ENCODE data around the gene OTUD5.
"Not testable (repeated sequence)": the region's sequence is repeated elsewhere in the genome, so short reads cannot be mapped to it uniquely, and the experiment has no call there.

OTUD5 gene

GRCh38 chrX:48983896-48984295 is 26.5 kb upstream of the OTUD5 start:
- H3K4me1 ChIP-seq (ENCODE audit: control insufficient read depth, insufficient read depth, low read length), result no peaks in the 10 kb centered on the region
- CTCF ChIA-PET, result no interaction called here
- H3K36me3 ChIP-seq (ENCODE audit: control insufficient read depth in 2 of 2, insufficient read depth in 1 of 2, low read length in 2 of 2), result peaks cover 18 to 66% of the 10 kb centered on the region in 2 experiments
- no peaks in the 10 kb centered on the region for H3K9me3 ChIP-seq (ENCODE audit: control insufficient read depth, insufficient read depth, low read depth, low read length)
- H3K27ac ChIP-seq (ENCODE audit: extremely low read depth, low read depth, low read length), result no peak overlapping the region
- no peak overlapping the region for H3K4me3 ChIP-seq (ENCODE audit: low read depth, low read length)
- POLR2A ChIA-PET, result no interaction called here
- TF ChIP-seq ZNF449 (tag by site-specific recombination; IDR thresholded peaks at IDR 0.05) (no peak), BCL6B (tag by site-specific recombination; IDR thresholded peaks at IDR 0.05) (no peak)

- Histone ChIP-seq H3K27ac (ENCODE audit: extremely low read depth, low read depth, low read length) (no peak overlapping the region), H3K36me3 (ENCODE audit: control insufficient read depth in 2 of 2, insufficient read depth in 1 of 2, low read length in 2 of 2) (peaks cover 25 to 62% of the 10 kb centered on the region in 2 experiments), H3K9me3 (ENCODE audit: control insufficient read depth, insufficient read depth, low read depth, low read length) (no peaks in the 10 kb centered on the region), H3K4me1 (ENCODE audit: control insufficient read depth, insufficient read depth, low read length) (no peaks in the 10 kb centered on the region), H3K4me3 (ENCODE audit: low read depth, low read length) (no peak overlapping the region)
- ChIA-PET CTCF (interaction anchor here (0.6 kb wide), 1 partner anchor 114 kb away, joined by 4 read pairs; no protein-coding TSS in a partner anchor), POLR2A (no interaction called here)
- TF ChIP-seq ZNF670 (tag by site-specific recombination; IDR thresholded peaks at IDR 0.05; ENCODE audit: low read depth), result no peak
- TF ChIP-seq ZNF776 (tag by site-specific recombination; IDR thresholded peaks at IDR 0.05; ENCODE audit: borderline replicate concordance), result no peak
- no peak for TF ChIP-seq GLIS2 (tag by site-specific recombination; IDR thresholded peaks at IDR 0.05)
- TF ChIP-seq ZNF433 (tag by site-specific recombination; IDR thresholded peaks at IDR 0.05; ENCODE audit: low read depth), result no peak
- TF ChIP-seq ZNF549 (tag by site-specific recombination; IDR thresholded peaks at IDR 0.05), result no peak
- TF ChIP-seq ZNF692 (tag by site-specific recombination; IDR thresholded peaks at IDR 0.05), result no peak
- TF ChIP-seq ATF2 (tag by site-specific recombination; IDR thresholded peaks at IDR 0.05; ENCODE audit: low read depth), result no peak
Measured at GRCh38 chrX:48983081-48983480, 25.7 kb upstream of the OTUD5 start.

- Histone ChIP-seq H3K4me1 (ENCODE audit: control insufficient read depth, insufficient read depth, low read length) (no peaks in the 10 kb centered on the region), H3K9me3 (ENCODE audit: control insufficient read depth, insufficient read depth, low read depth, low read length) (no peaks in the 10 kb centered on the region), H3K27ac (ENCODE audit: extremely low read depth, low read depth, low read length) (no peak overlapping the region), H3K4me3 (ENCODE audit: low read depth, low read length) (no peak overlapping the region), H3K36me3 (ENCODE audit: control insufficient read depth in 2 of 2, insufficient read depth in 1 of 2, low read length in 2 of 2) (peaks cover 31 to 67% of the 10 kb centered on the region in 2 experiments)
- ChIA-PET POLR2A (no interaction called here), CTCF (no interaction called here)
- TF ChIP-seq ZBTB17 (tag by site-specific recombination; IDR thresholded peaks at IDR 0.05) (0 out of 2 replicates have a peak, but pooled peaks have one; percentile 32), ZNF529 (tag by site-specific recombination; IDR thresholded peaks at IDR 0.05; ENCODE audit: insufficient replicate concordance) (no peak)
Measured at GRCh38 chrX:48981178-48981577, 23.8 kb upstream of the OTUD5 start.

- H3K4me1 ChIP-seq (ENCODE audit: control insufficient read depth, insufficient read depth, low read length); H3K4me3 ChIP-seq (ENCODE audit: low read depth, low read length); H3K27ac ChIP-seq (ENCODE audit: extremely low read depth, low read depth, low read length); CTCF ChIA-PET; POLR2A ChIA-PET; H3K9me3 ChIP-seq (ENCODE audit: control insufficient read depth, insufficient read depth, low read depth, low read length): not testable (repeated sequence)
- peaks cover 31 to 71% of the 10 kb centered on the region in 2 experiments for H3K36me3 ChIP-seq (ENCODE audit: control insufficient read depth in 2 of 2, insufficient read depth in 1 of 2, low read length in 2 of 2)
Measured at GRCh38 chrX:48980341-48980740, 22.9 kb upstream of the OTUD5 start.
